D721Med (cell line): ENCODE measurements around the gene DTX3.
A peak's percentile ranks its signal among the peaks of the same experiment; 100 is the strongest.
"Not testable (repeated sequence)": the region's sequence is repeated elsewhere in the genome, so short reads cannot be mapped to it uniquely, and the experiment has no call there.

ENCODE experiments used
- DNase-seq: peaks from one replicate; pipeline ENCODE4 v3.0.0; 2011; ENCODE audit warnings: low spot score; ENCODE audit not compliant: insufficient read length
- FAIRE-seq: peaks from 2 replicates; lab custom pipeline; 2011; peaks lifted over from hg19 to GRCh38; lab: Jason Lieb, UNC
- CTCF ChIP-seq: IDR thresholded peaks from 2 replicates; pipeline ENCODE4 v1.5.1; 2012; ENCODE audit warnings: mild to moderate bottlenecking, control low read depth; ENCODE audit not compliant: insufficient read depth; ENCODE audit errors: missing control alignments

DTX3 gene

GRCh38 chr12:57632073-57632957 is 27.7 kb downstream of the DTX3 start:
- FAIRE-seq (no peak), DNase-seq (no peak)
- TF ChIP-seq CTCF = no peak

GRCh38 chr12:57632958-57633840 is 28.6 kb downstream of the DTX3 start, which contains the start of gene B4GALNT1:
B4GALNT1 (minus strand) TSS chr12:57633201; CDS start chr12:57632132, 1,069 bp downstream.
- DNase-seq (no peak), FAIRE-seq (no peak)
- peak; percentile 68 for TF ChIP-seq CTCF

- FAIRE-seq, DNase-seq: not testable (repeated sequence)
Measured at GRCh38 chr12:57636731-57637130, 32.1 kb downstream of the DTX3 start.

GRCh38 chr12:57637364-57637763 is 32.7 kb downstream of the DTX3 start:
- TF ChIP-seq CTCF = no peak
- FAIRE-seq (no peak), DNase-seq (no peak)

GRCh38 chr12:57638096-57638495 is 33.5 kb downstream of the DTX3 start:
- FAIRE-seq = no peak
- no peak for DNase-seq
- no peak for TF ChIP-seq CTCF

- TF ChIP-seq CTCF = no peak
- DNase-seq = no peak
- FAIRE-seq = no peak
Measured at GRCh38 chr12:57640175-57641042, 35.8 kb downstream of the DTX3 start.
